ENCODE results near the gene PLCH2. TPM values are rescaled to one million over a fixed set of nuclear protein-coding genes. Genes with fewer than 3 reads are reported as not detected.

PLCH2 gene
- total and polyA plus RNA-seq, 2 donors (not counting 3 experiments of a cell fraction or from before 2014, with no cell fraction given), result 0.19 to 0.31 TPM

- Histone ChIP-seq H3K4me1 (ENCODE audit: control insufficient read depth, extremely low read depth, insufficient read depth, low read length) (peaks cover 27% of the 10 kb centered on the region), H3K9me1 (replicated peaks; ENCODE audit: control insufficient read depth, extremely low read depth, insufficient read depth, low read length) (no peaks in the 10 kb centered on the region), H3K27me3 (ENCODE audit: control insufficient read depth in 2 of 2, insufficient read depth in 2 of 2, low read length in 2 of 2) (no peaks in the 10 kb centered on the region), H3K9ac (replicated peaks; ENCODE audit: extremely low read depth, insufficient read depth, low read length) (peak overlapping the region; percentile 37), H3K36me3 (ENCODE audit: control insufficient read depth in 2 of 2, extremely low read depth in 1 of 2, insufficient read depth in 2 of 2, low read length in 2 of 2) (no peaks in the 10 kb centered on the region), H3K4me3 (replicated peaks in 1 of 3; ENCODE audit: insufficient read depth in 1 of 3, low read depth in 1 of 3, low read length in 3 of 3) (no peak overlapping the region), H3K79me2 (ENCODE audit: control insufficient read depth, insufficient read depth, low read length) (no peaks in the 10 kb centered on the region), H3K27ac (ENCODE audit: insufficient read depth, low read depth, low read length) (peak overlapping the region; percentile 90), H4K20me1 (replicated peaks; ENCODE audit: control insufficient read depth, extremely low read depth, insufficient read depth, low read length) (no peaks in the 10 kb centered on the region), H3K4me2 (ENCODE audit: insufficient read depth, low read length) (no peak overlapping the region), H2AFZ (ENCODE audit: low read depth, low read length) (peak overlapping the region; percentile 32), H3K9me3 (replicated peaks; ENCODE audit: control insufficient read depth, insufficient read depth, low read length) (no peaks in the 10 kb centered on the region)
- intact Hi-C loops (cut with micrococcal nuclease) (loop anchor here (2.0 kb wide), 2 partner anchors 39 to 95 kb away; partner anchors contain the start of gene PEX10), dilution Hi-C loops (cut with MboI; ENCODE audit: extremely low pct_ligation_motif_present, low sequenced_read_pairs) (no loop called here)
- TF ChIP-seq GATA2 (IDR thresholded peaks at IDR 0.05; ENCODE audit: insufficient read depth, insufficient read length, low read depth, low read length) (no peak), FOS (IDR thresholded peaks at IDR 0.05; ENCODE audit: borderline replicate concordance, insufficient read depth, low read length) (peak; percentile 83), JUN (IDR thresholded peaks at IDR 0.05; ENCODE audit: borderline replicate concordance, insufficient read depth, insufficient read length, low read depth) (peak; percentile 40), MYC (IDR thresholded peaks at IDR 0.05; ENCODE audit: low read depth, low read length) (peak; percentile 84), EZH2 (IDR thresholded peaks at IDR 0.05; ENCODE audit: borderline replicate concordance, low read depth, low read length, severe bottlenecking) (no peak), POLR2AphosphoS5 (IDR thresholded peaks at IDR 0.05; ENCODE audit: insufficient read depth, low read depth, low read length) (peak; percentile 88), POLR2A (IDR thresholded peaks at IDR 0.05; ENCODE audit: low read depth, low read length) (peak; percentile 41)
- peak; percentile 75 for DNase-seq (ENCODE audit: low read depth, low spot score)
- no TSS peak for BruUV-seq (replicated peaks)
- FAIRE-seq, result peak; percentile 96
- CTCF ChIA-PET, result interaction anchor here (0.6 to 0.8 kb wide), 2 partner anchors 37 to 97 kb away, joined by 3 read pairs; no protein-coding TSS in a partner anchor
- POLR2A ChIA-PET, result no interaction called here
Measured at GRCh38 chr1:2451741-2452140, 24.3 kb upstream of the PLCH2 start.

Measured in endothelial cell of umbilical vein (primary cell).